ENCODE data around the gene SUSD6. TPM values are rescaled to one million over a fixed set of nuclear protein-coding genes. Genes with fewer than 3 reads are reported as not detected.

SUSD6 gene
- total and polyA plus RNA-seq, 4 donors, result 6.8 to 10.8 (median 7.6) TPM

GRCh38 chr14:69750495-69750894 lies 139.1 kb downstream of the SUSD6 start:
- TF ChIP-seq NR2F2 (IDR thresholded peaks at IDR 0.05) (no peak), HNF4A (conservative IDR thresholded peaks at IDR 0.05) (no peak), JUND (IDR thresholded peaks at IDR 0.05) (no peak), HNF4G (IDR thresholded peaks at IDR 0.05) (no peak), REST (IDR thresholded peaks at IDR 0.05) (no peak), SP1 (IDR thresholded peaks at IDR 0.05) (no peak), FOXA2 (IDR thresholded peaks at IDR 0.05) (no peak), FOXA1 (IDR thresholded peaks at IDR 0.05) (no peak), ATF3 (IDR thresholded peaks at IDR 0.05) (no peak), GABPA (IDR thresholded peaks at IDR 0.05 in 1 of 2, conservative IDR thresholded peaks at IDR 0.05 in 1 of 2) (no peak), EGR1 (IDR thresholded peaks at IDR 0.05; ENCODE audit: low read depth in 2 of 2) (no peak)
- H3K9me3 ChIP-seq (ENCODE audit: control insufficient read depth in 4 of 4, low read length in 3 of 4), result no peaks in the 10 kb centered on the region
- H3K4me3 ChIP-seq (ENCODE audit: low read depth in 1 of 3, low read length in 3 of 3), result no peak overlapping the region
- H3K27ac ChIP-seq (ENCODE audit: low read depth in 1 of 2, low read length in 2 of 2), result peak overlapping the region in 1 of 2 donors; percentile 29
- no peaks in the 10 kb centered on the region for H3K36me3 ChIP-seq (ENCODE audit: control insufficient read depth in 4 of 4, insufficient read depth in 3 of 4, low read depth in 1 of 4, low read length in 3 of 4)
- H3K27me3 ChIP-seq (ENCODE audit: control insufficient read depth in 4 of 4, insufficient read depth in 4 of 4, low read length in 3 of 4), result no peaks in the 10 kb centered on the region
- DNase-seq (ENCODE audit: low spot score), result no peak
- WGBS, result 87% methylated on average over 2 of the region's 2 CpGs
- H3K9ac ChIP-seq (ENCODE audit: low read depth in 1 of 2, low read length in 2 of 2), result no peak overlapping the region
- H3K4me1 ChIP-seq (ENCODE audit: control insufficient read depth in 4 of 4, insufficient read depth in 4 of 4, low read length in 3 of 4), result peaks cover 6 to 13% (median 11%) of the 10 kb centered on the region in 4 donors

GRCh38 chr14:69752773-69753172 lies 141.4 kb downstream of the SUSD6 start:
- Histone ChIP-seq H3K9me3 (ENCODE audit: control insufficient read depth in 4 of 4, low read length in 3 of 4) (no peaks in the 10 kb centered on the region), H3K27me3 (ENCODE audit: control insufficient read depth in 4 of 4, insufficient read depth in 4 of 4, low read length in 3 of 4) (no peaks in the 10 kb centered on the region), H3K36me3 (ENCODE audit: control insufficient read depth in 4 of 4, insufficient read depth in 3 of 4, low read depth in 1 of 4, low read length in 3 of 4) (no peaks in the 10 kb centered on the region), H3K4me3 (ENCODE audit: low read depth in 1 of 3, low read length in 3 of 3) (no peak overlapping the region), H3K27ac (ENCODE audit: low read depth in 1 of 2, low read length in 2 of 2) (no peak overlapping the region), H3K9ac (ENCODE audit: low read depth in 1 of 2, low read length in 2 of 2) (no peak overlapping the region), H3K4me1 (ENCODE audit: control insufficient read depth in 4 of 4, insufficient read depth in 4 of 4, low read length in 3 of 4) (peaks cover 6 to 13% (median 11%) of the 10 kb centered on the region in 4 donors)
- no peak for DNase-seq (ENCODE audit: low spot score)
- WGBS, result 81% methylated on average over 1 of the region's 1 CpG
- TF ChIP-seq YY1 (IDR thresholded peaks at IDR 0.05) (no peak), SP1 (IDR thresholded peaks at IDR 0.05) (no peak), ZBTB33 (IDR thresholded peaks at IDR 0.05) (no peak), REST (IDR thresholded peaks at IDR 0.05) (no peak), TAF1 (conservative IDR thresholded peaks at IDR 0.05) (no peak), RXRA (IDR thresholded peaks at IDR 0.05) (no peak), MAX (IDR thresholded peaks at IDR 0.05) (no peak), CTCF (IDR thresholded peaks at IDR 0.05; ENCODE audit: low read depth, low read length, missing input control) (no peak), RAD21 (IDR thresholded peaks at IDR 0.05) (no peak), HNF4A (conservative IDR thresholded peaks at IDR 0.05) (no peak), ATF3 (IDR thresholded peaks at IDR 0.05) (no peak), JUND (IDR thresholded peaks at IDR 0.05) (no peak), NR2F2 (IDR thresholded peaks at IDR 0.05) (no peak), FOXA2 (IDR thresholded peaks at IDR 0.05) (no peak), GABPA (IDR thresholded peaks at IDR 0.05 in 1 of 2, conservative IDR thresholded peaks at IDR 0.05 in 1 of 2) (no peak), HNF4G (IDR thresholded peaks at IDR 0.05) (no peak), EGR1 (IDR thresholded peaks at IDR 0.05; ENCODE audit: low read depth in 2 of 2) (no peak), FOXA1 (IDR thresholded peaks at IDR 0.05) (no peak)

Data from liver (tissue), 9 donors.